H1 (cell line): ENCODE measurements around the gene GPRIN1.

Experiments
- CEBPB ChIP-seq: IDR thresholded peaks from 2 replicates; pipeline ENCODE4 v1.6.1; 2012; ENCODE audit warnings: low read depth, low read length
- EZH2 ChIP-seq: fragments of 200-600 bp; sonication (generic); IDR thresholded peaks from 2 replicates; pipeline ENCODE4 v1.7.1; 2012; ENCODE audit warnings: low read depth, mild to moderate bottlenecking, moderate library complexity, low read length, inconsistent platforms; ENCODE audit not compliant: severe bottlenecking
- POLR2A ChIP-seq, 2 experiments: IDR thresholded peaks; 1 replicate in 1 of 2; 2 replicates in 1 of 2; pipeline ENCODE4 v1.6.1; 2011; ENCODE audit warnings: low read depth in 2 of 2, low read length in 2 of 2, mild to moderate bottlenecking in 2 of 2; ENCODE audit errors: control extremely low read depth in 1 of 2
- POLR2AphosphoS5 ChIP-seq: IDR thresholded peaks from 2 replicates; pipeline ENCODE4 v1.6.1; 2011; ENCODE audit warnings: low read depth, low read length
- RAD21 ChIP-seq, 2 experiments: IDR thresholded peaks in 1 of 2; conservative IDR thresholded peaks in 1 of 2; 2 replicates each; pipeline ENCODE4 v1.6.1; 2011; ENCODE audit warnings: low read depth in 2 of 2, low read length in 2 of 2, improper control_type of control experiment in 1 of 2, inconsistent platforms in 1 of 2, mild to moderate bottlenecking in 1 of 2, moderate library complexity in 1 of 2
- RFX5 ChIP-seq: IDR thresholded peaks from 2 replicates; pipeline ENCODE4 v1.6.1; 2011; ENCODE audit warnings: low read depth, low read length, improper control_type of control experiment, borderline replicate concordance
- RXRA ChIP-seq: IDR thresholded peaks from 2 replicates; pipeline ENCODE4 v1.6.1; 2011; ENCODE audit warnings: low read depth, mild to moderate bottlenecking, low read length, moderate library complexity; ENCODE audit not compliant: insufficient read depth
- SP1 ChIP-seq: IDR thresholded peaks from 2 replicates; pipeline ENCODE4 v1.6.1; 2011; ENCODE audit warnings: low read depth, low read length
- SUZ12 ChIP-seq: fragments of 200-600 bp; sonication (generic); IDR thresholded peaks from 2 replicates; pipeline ENCODE4 v1.6.1; 2012; ENCODE audit warnings: mild to moderate bottlenecking, inconsistent platforms, low read length, moderate library complexity, mixed read lengths
- TF ChIP-seq, protein P1 (sequence below), 3 experiments: IDR thresholded peaks; 1 replicate in 2 of 3; 2 replicates in 1 of 3; pipeline versions ENCODE4 v1.5.1 to v1.6.1; 2011; ENCODE audit warnings: low read length in 3 of 3, mild to moderate bottlenecking in 3 of 3, inconsistent platforms in 2 of 3, low read depth in 1 of 3, moderate library complexity in 1 of 3; ENCODE audit not compliant: insufficient read depth in 1 of 3; ENCODE audit errors: control extremely low read depth in 1 of 3
- TF ChIP-seq, protein P2 (sequence below): IDR thresholded peaks from 2 replicates; pipeline ENCODE4 v1.6.1; 2011; ENCODE audit warnings: low read depth, mild to moderate bottlenecking, low read length; ENCODE audit not compliant: insufficient read depth
- TF ChIP-seq, protein P3 (sequence below): IDR thresholded peaks from 2 replicates; pipeline ENCODE4 v1.6.1; 2011; ENCODE audit warnings: low read length, improper control_type of control experiment

DNA sequence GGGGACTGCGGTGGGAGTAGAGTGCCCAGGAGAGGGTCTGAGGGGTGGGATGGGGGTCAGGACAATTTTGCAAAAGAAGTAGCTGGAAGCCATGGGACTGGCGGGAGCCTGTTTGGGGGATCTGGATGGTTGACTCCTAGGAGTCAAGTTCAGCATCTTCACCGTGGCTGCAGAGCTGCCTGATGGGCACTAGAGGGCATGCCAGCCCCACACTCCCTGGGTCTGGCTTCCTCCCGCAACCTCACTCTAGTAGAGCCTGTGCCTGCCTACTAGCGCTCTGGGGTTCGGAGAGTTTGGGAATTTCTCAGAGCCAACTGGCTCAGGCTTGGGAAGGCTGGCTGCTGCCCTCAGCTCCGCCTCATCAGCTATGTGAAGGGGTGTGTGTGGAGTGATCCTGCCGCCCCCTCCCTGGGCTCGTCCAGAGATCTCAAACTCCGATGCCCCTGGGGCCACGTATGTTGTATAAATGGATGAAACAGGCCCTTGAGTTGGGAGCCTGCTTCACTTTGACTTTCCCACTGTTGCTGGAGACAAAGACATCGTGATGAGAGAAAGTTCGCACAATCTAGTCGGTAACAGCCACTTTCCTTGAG is 48.1 kb upstream of the GPRIN1 start:
- TF ChIP-seq, protein P1, sequence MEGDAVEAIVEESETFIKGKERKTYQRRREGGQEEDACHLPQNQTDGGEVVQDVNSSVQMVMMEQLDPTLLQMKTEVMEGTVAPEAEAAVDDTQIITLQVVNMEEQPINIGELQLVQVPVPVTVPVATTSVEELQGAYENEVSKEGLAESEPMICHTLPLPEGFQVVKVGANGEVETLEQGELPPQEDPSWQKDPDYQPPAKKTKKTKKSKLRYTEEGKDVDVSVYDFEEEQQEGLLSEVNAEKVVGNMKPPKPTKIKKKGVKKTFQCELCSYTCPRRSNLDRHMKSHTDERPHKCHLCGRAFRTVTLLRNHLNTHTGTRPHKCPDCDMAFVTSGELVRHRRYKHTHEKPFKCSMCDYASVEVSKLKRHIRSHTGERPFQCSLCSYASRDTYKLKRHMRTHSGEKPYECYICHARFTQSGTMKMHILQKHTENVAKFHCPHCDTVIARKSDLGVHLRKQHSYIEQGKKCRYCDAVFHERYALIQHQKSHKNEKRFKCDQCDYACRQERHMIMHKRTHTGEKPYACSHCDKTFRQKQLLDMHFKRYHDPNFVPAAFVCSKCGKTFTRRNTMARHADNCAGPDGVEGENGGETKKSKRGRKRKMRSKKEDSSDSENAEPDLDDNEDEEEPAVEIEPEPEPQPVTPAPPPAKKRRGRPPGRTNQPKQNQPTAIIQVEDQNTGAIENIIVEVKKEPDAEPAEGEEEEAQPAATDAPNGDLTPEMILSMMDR (IDR thresholded peaks at IDR 0.05; ENCODE audit: control extremely low read depth in 1 of 3, insufficient read depth in 1 of 3, low read depth in 1 of 3, low read length in 3 of 3) = peak in 2 of 3 experiments; percentile 91 to 96; a peak in 3 of 4 replicates
- TF ChIP-seq RAD21 (IDR thresholded peaks at IDR 0.05 in 1 of 2, conservative IDR thresholded peaks at IDR 0.05 in 1 of 2; ENCODE audit: low read depth in 2 of 2, low read length in 2 of 2) (peak; percentile 93 to 96), RXRA (no peak), CEBPB (no peak), POLR2A (IDR thresholded peaks at IDR 0.05; ENCODE audit: control extremely low read depth in 1 of 2, low read depth in 2 of 2, low read length in 2 of 2) (no peak), SP1 (no peak), SUZ12 (no peak), RFX5 (0 out of 2 replicates have a peak, but pooled peaks have one; percentile 28), EZH2 (no peak), POLR2AphosphoS5 (no peak)
- TF ChIP-seq, protein P2, sequence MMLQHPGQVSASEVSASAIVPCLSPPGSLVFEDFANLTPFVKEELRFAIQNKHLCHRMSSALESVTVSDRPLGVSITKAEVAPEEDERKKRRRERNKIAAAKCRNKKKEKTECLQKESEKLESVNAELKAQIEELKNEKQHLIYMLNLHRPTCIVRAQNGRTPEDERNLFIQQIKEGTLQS = no peak
- TF ChIP-seq, protein P3, sequence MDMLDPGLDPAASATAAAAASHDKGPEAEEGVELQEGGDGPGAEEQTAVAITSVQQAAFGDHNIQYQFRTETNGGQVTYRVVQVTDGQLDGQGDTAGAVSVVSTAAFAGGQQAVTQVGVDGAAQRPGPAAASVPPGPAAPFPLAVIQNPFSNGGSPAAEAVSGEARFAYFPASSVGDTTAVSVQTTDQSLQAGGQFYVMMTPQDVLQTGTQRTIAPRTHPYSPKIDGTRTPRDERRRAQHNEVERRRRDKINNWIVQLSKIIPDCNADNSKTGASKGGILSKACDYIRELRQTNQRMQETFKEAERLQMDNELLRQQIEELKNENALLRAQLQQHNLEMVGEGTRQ = no peak
